RPMI7951 (cell line): ENCODE data around the gene DNAJC4. TPM values are rescaled to one million over a fixed set of nuclear protein-coding genes. Genes with fewer than 3 reads are reported as not detected.
A peak's percentile ranks its signal among the peaks of the same experiment; 100 is the strongest.

ENCODE experiments used
- DNase-seq: peaks from one replicate; pipeline ENCODE4 v3.0.0-alpha.2; 2012; ENCODE audit warnings: low read depth
- total RNA-seq: library from RNA; depleted of rRNA; stranded (reverse); fragments of >200 nt; shearing (Covaris generic); gene quantifications from 2 replicates; pipeline ENCODE4 v1.2.3, GENCODE V29; 2014; rRNA removed

Gene DNAJC4
- total RNA-seq, 1 experiment from 2014 or later: 23.7 TPM

DNA sequence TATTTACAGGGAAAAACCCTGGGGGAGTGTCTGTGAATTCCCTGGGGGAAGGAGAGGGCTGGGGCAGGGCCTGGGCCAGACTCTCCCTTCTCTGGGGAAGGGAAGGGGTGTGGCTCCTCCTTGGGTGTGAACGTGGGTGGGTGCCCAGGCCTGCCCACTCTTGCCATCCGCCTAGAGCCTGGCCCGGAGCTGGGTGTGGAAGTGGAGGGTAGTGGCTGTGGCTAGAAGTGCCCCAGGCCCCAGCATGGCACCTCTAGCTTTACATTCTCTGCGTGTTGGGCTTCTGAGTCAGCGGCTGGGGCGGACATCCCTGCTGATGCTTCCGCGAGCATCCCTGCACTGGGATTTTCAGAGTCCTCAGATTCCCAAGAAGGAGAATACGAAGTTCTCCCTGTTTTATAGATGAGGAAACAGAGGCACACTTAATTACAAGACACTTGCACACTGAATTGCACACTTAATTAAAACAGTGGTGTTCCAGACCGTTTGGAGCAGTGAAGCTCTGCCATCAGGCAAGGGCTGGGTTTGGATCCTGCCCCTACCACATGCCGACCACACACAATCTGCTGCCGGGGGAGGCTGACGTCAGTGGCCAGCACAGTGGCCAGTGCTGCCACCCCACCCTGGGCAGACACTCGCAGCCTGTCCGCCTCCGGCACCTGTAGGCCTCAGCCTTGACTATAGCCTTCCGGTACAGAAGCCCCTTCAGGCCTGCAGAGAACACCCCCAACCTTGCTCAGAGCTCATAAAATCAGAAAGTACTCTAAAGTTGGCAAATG lies 46.5 kb downstream of the DNAJC4 start:
- peak; percentile 87 for DNase-seq

DNA sequence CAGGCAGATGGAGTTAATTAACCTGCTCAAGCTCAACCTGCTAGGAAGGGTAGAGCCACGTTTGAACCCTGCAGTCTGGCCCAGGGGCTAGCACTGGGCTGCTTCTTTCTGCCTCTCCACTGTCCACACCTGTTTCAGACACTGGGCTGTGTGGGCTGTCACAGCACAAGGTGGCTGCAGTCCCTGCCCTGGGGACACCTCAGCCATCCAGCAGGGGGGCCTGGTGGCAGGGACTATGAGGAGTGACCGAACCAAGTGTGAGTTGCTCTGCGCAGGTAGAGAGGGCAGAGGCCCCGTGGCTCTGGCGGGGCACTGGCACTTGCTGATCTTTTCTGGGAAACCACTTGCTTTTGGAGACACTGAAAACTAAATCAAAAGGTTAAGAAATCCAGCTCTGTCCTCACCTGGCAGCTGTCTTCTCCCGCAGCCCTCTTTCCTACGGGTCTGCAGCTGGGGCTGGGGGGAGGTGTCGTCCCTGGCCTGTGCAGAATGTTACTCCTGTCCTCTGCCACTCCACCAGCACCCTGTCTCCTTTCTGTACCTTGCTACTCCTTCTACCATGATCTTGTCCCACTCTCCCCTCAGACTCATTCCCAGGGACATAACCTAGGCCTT lies 48.3 kb downstream of the DNAJC4 start:
- no peak for DNase-seq

DNA sequence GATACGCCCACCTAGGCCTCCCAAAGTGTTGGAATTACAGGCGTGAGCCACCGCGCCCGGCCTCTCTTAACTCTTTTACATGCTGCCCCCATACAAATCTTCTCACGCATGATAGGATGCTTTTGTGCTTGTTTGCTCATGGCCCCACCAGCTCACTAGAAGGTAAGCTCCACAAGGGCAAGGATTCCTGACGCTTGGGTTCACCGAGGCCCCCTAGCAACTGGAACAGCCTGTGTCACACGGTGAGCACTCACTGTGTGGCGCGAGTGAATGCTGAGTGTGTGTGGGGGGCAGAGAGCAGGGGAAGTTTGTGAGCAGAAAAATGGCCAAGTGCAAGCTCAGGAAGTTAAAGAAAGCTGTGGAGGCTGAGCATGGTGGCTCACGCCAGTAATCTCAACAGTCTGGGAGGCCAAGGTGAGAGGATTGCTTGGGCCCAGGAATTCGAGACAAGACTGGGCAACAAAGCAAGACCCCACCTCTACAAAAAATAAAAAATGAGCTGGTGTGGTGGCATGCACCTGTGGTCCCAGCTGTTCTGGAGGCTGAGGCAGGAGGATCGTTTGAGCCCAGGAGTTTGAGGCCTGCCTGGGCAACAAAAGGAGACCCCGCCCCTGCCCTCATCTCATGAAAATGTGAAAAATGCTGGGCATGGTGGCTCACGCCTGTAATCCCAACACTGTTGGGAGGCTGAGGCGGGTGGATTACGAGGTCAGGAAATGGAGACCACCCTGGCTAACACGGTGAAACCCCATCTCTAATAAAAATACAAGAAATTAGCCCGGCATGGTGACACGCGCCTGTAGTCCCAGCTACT lies 51.8 kb downstream of the DNAJC4 start:
- DNase-seq: no peak

DNA sequence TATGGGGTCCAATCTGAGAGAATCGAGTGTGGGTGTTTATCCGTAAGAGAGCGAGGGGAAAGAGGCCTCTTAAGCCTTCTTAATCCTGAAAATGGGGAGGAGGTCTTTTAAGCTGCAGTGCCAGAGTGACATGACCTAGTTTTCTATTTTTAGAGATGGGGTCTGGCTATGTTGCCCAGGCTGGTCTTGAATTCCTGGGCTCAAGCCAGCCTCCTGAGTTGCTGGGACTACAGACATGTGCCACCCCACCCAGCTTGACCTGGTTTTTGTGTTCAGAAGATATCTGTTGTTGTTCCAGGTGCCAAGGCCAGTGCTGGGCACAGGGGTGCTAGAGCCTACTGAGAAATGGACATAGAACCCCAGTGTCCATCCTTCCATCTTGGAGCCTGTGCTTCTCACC lies 52.7 kb downstream of the DNAJC4 start:
- no peak for DNase-seq

Other genes with a start within 250 kb of the DNAJC4 start
- gene OTUB1, start 244.1 kb upstream of the DNAJC4 start, total RNA-seq: 80.3 and 83.6 TPM in 2 replicates
- gene FLRT1, start 194.6 kb upstream of the DNAJC4 start, total RNA-seq: under 0.01 TPM in 2 replicates
- 36.7 and 43.3 TPM in 2 replicates for gene MACROD1, start 64.4 kb upstream of the DNAJC4 start, total RNA-seq
- 306 and 321 TPM in 2 replicates for gene STIP1, start 44.4 kb upstream of the DNAJC4 start, total RNA-seq
- 25.9 and 29.1 TPM in 2 replicates for gene FERMT3, start 23.8 kb upstream of the DNAJC4 start, total RNA-seq
- gene TRPT1, start 4.4 kb upstream of the DNAJC4 start, total RNA-seq: 67.2 and 79.8 TPM in 2 replicates
- gene NUDT22, start 4.3 kb upstream of the DNAJC4 start, total RNA-seq: 59.7 and 90.2 TPM in 2 replicates
- 45.7 and 51.3 TPM in 2 replicates for gene VEGFB, start 4.0 kb downstream of the DNAJC4 start, total RNA-seq
- 76.3 and 109 TPM in 2 replicates for gene FKBP2, start 10.5 kb downstream of the DNAJC4 start, total RNA-seq
- gene PPP1R14B, start 16.4 kb downstream of the DNAJC4 start, total RNA-seq: 418 and 531 TPM in 2 replicates
- 48.1 and 60.4 TPM in 2 replicates for gene PLCB3, start 21.0 kb downstream of the DNAJC4 start, total RNA-seq
- gene BAD, start 54.1 kb downstream of the DNAJC4 start, total RNA-seq: 121 and 165 TPM in 2 replicates
- gene GPR137, start 55.3 kb downstream of the DNAJC4 start, total RNA-seq: 25.9 and 26.8 TPM in 2 replicates
- not detected in 2 replicates for gene KCNK4, start 60.8 kb downstream of the DNAJC4 start, total RNA-seq
- gene CATSPERZ, start 69.8 kb downstream of the DNAJC4 start, total RNA-seq: 0.68 and 1.7 TPM in 2 replicates
- gene ESRRA, start 75.0 kb downstream of the DNAJC4 start, total RNA-seq: 7.4 and 10.8 TPM in 2 replicates
- gene TRMT112, start 87.0 kb downstream of the DNAJC4 start, total RNA-seq: 434 and 545 TPM in 2 replicates
- gene PRDX5, start 87.6 kb downstream of the DNAJC4 start, total RNA-seq: 245 and 355 TPM in 2 replicates
- 1.2 and 2.8 TPM in 2 replicates for gene CCDC88B, start 109.7 kb downstream of the DNAJC4 start, total RNA-seq
- 20.8 and 35.0 TPM in 2 replicates for gene RPS6KA4, start 128.6 kb downstream of the DNAJC4 start, total RNA-seq